CD4-positive, alpha-beta T cell treated with Interleukin-15 for 1 hour (primary cell): ENCODE results near the gene TLK2.

Experiments
- DNase-seq: peaks from one replicate; pipeline ENCODE4 v3.0.0-alpha.2; 2020

The TLK2 gene

DNA sequence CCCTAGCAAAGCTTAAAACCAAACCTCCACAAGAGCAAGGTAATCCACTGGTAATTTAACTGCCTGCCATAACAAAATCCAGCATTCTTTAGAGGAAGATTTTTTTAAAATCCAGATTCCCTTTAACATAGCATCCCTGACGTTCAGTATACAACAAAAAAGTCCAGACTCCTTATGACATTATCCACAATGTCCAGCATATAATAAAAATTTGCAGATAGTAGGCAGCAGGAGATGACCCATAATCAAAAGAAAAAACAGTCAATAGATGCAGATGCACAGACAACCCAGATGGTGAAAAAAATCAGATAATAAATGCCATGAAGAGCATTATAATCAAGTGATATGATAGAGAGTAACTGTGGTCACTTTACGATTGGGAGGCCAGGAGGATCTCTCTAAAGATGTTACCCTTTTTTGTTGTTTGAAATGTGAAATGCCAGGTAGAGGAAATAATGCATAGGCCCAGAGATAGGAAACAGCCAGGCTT lies 182.0 kb downstream of the TLK2 start:
- DNase-seq, result no peak

DNA sequence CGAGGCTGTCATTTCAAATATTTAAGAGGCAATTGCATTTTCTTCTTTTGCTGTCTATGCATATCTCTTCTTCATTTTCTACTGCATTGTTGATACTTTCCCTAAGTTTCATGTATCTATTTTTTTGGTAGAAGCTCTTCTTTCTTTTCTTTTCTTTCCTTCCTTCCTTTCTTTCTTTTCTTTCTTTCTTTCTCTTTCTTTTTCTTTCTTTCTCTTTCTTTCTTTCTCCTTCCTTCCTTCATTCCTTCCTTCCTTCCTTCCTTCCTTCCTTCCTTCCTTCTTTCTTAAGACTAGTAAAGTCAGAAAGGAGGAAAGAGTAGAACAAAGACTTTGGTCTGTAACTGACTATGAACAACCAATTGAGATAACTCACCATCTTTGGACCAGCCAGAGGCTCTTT lies 182.7 kb downstream of the TLK2 start:
- no peak for DNase-seq

DNA sequence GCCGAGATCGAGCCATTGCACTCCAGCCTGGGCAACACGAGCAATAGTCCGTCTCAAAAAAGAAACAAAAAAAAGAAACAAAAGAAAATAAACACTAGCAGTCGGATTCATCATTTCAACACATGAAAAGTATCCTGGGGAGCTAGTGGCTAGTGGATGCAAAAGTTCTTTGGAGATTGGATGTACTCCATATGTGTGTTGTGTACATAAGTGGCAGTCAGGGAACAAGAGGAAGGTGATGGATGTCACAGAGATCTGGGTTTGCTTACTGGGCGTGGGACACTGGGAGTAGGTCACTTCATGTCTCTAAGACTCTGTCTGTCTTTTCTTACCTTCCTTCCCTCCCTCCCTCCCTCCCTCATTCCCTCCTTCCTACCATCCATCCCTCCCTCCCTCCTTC lies 184.2 kb downstream of the TLK2 start:
- DNase-seq, result no peak
